ENCODE measurements around the gene PPP2R2C.
A peak's percentile ranks its signal among the peaks of the same experiment; 100 is the strongest.

PPP2R2C gene

GRCh38 chr4:6324461-6324998 is 147.9 kb downstream of the PPP2R2C start:
- no peak for DNase-seq

GRCh38 chr4:6322761-6323566 is 149.4 kb downstream of the PPP2R2C start:
- DNase-seq: no peak

- no peak for DNase-seq
These were observed 150.2 kb downstream of the PPP2R2C start for GRCh38 chr4:6322067-6322760.

GRCh38 chr4:6321361-6321760 is 151.1 kb downstream of the PPP2R2C start:
- DNase-seq: no peak

- no peak for DNase-seq
These were observed 151.8 kb downstream of the PPP2R2C start for GRCh38 chr4:6320663-6321062.

GRCh38 chr4:6319530-6320150 is 152.8 kb downstream of the PPP2R2C start:
- no peak for DNase-seq

- DNase-seq: no peak
These were observed 154.2 kb downstream of the PPP2R2C start for GRCh38 chr4:6318206-6318605.

- no peak for DNase-seq
These were observed 155.9 kb downstream of the PPP2R2C start for GRCh38 chr4:6316461-6317003.

GRCh38 chr4:6313216-6313615 is 159.2 kb downstream of the PPP2R2C start:
- no peak for DNase-seq

GRCh38 chr4:6309777-6310176 is 162.6 kb downstream of the PPP2R2C start:
- DNase-seq: no peak

- no peak for DNase-seq
These were observed 163.3 kb downstream of the PPP2R2C start for GRCh38 chr4:6308899-6309643.

- peak; percentile 32 for DNase-seq
These were observed 164.5 kb downstream of the PPP2R2C start for GRCh38 chr4:6307891-6308290.

GRCh38 chr4:6307230-6307629 is 165.2 kb downstream of the PPP2R2C start:
- no peak for DNase-seq

- no peak for DNase-seq
These were observed 166.1 kb downstream of the PPP2R2C start for GRCh38 chr4:6306299-6306698.

GRCh38 chr4:6303943-6304342 is 168.5 kb downstream of the PPP2R2C start:
- no peak for DNase-seq

- no peak for DNase-seq
These were observed 169.5 kb downstream of the PPP2R2C start for GRCh38 chr4:6302869-6303268.

GRCh38 chr4:6301732-6302442 is 170.5 kb downstream of the PPP2R2C start:
- no peak for DNase-seq

- DNase-seq: no peak
These were observed 171.2 kb downstream of the PPP2R2C start for GRCh38 chr4:6301051-6301731.

GRCh38 chr4:6300359-6300758 is 172.1 kb downstream of the PPP2R2C start:
- no peak for DNase-seq

- no peak for DNase-seq
These were observed 172.5 kb downstream of the PPP2R2C start for GRCh38 chr4:6299875-6300274.

- no peak for DNase-seq
These were observed 173.6 kb downstream of the PPP2R2C start for GRCh38 chr4:6298852-6299251.
